Astrocyte (in vitro differentiated cells and primary cell): Measurements from ENCODE around the gene ST8SIA2. TPM values are rescaled to one million over a fixed set of nuclear protein-coding genes. Genes with fewer than 3 reads are reported as not detected.
A peak's percentile ranks its signal among the peaks of the same experiment; 100 is the strongest.

Source experiments
- DNase-seq: peaks from one replicate; pipeline ENCODE4 v3.0.0-alpha.2; 2010; ENCODE audit warnings: low read depth
- FAIRE-seq: peaks from 2 replicates; lab custom pipeline; 2011; peaks lifted over from hg19 to GRCh38; lab: Jason Lieb, UNC
- H2AFZ ChIP-seq: 2 replicates; pipeline ENCODE4 v1.6.0; 2012; ENCODE audit warnings: low read depth, low read length, inconsistent platforms
- H3K27ac ChIP-seq: 2 replicates; pipeline ENCODE4 v1.5.1; 2011; ENCODE audit warnings: low read depth, low read length, inconsistent platforms
- H3K27me3 ChIP-seq: 2 replicates; pipeline ENCODE4 v1.6.0; 2011; ENCODE audit warnings: low read length, inconsistent platforms; ENCODE audit not compliant: insufficient read depth
- H3K36me3 ChIP-seq: 2 replicates; pipeline ENCODE4 v1.5.1; 2011; ENCODE audit warnings: low read length, inconsistent platforms; ENCODE audit not compliant: insufficient read depth
- H3K4me1 ChIP-seq: 2 replicates; pipeline ENCODE4 v1.5.1; 2011; ENCODE audit warnings: low read length, inconsistent platforms; ENCODE audit not compliant: insufficient read depth
- H3K4me2 ChIP-seq: 2 replicates; pipeline ENCODE4 v1.6.0; 2012; ENCODE audit warnings: low read length, inconsistent platforms
- H3K4me3 ChIP-seq: 2 replicates; pipeline ENCODE4 v1.5.1; 2011; ENCODE audit warnings: low read depth, mild to moderate bottlenecking, low read length, inconsistent platforms; ENCODE audit not compliant: insufficient read depth
- H3K79me2 ChIP-seq: 2 replicates; pipeline ENCODE4 v1.6.0; 2012; ENCODE audit warnings: mild to moderate bottlenecking, low read length, inconsistent platforms; ENCODE audit not compliant: insufficient read depth
- H3K9ac ChIP-seq: 2 replicates; pipeline ENCODE4 v1.6.0; 2012; ENCODE audit warnings: mild to moderate bottlenecking, low read length, inconsistent platforms
- H3K9me3 ChIP-seq: 2 replicates; pipeline ENCODE4 v1.5.1; 2012; ENCODE audit warnings: low read depth, mild to moderate bottlenecking, low read length, inconsistent platforms; ENCODE audit not compliant: insufficient read depth
- H4K20me1 ChIP-seq: 2 replicates; pipeline ENCODE4 v1.6.0; 2012; ENCODE audit warnings: low read length, inconsistent platforms; ENCODE audit not compliant: insufficient read depth
- H3K27ac Mint-ChIP-seq: one replicate; pipeline ENCODE4 v1.8.0; 2021; ENCODE audit warnings: mild to moderate bottlenecking, mixed read lengths; ENCODE audit not compliant: unreplicated experiment
- H3K27me3 Mint-ChIP-seq: one replicate; pipeline ENCODE4 v1.8.0; 2021; ENCODE audit warnings: low read depth, mixed read lengths; ENCODE audit not compliant: unreplicated experiment
- H3K36me3 Mint-ChIP-seq: one replicate; pipeline ENCODE4 v1.8.0; 2021; ENCODE audit warnings: low read depth, mixed read lengths; ENCODE audit not compliant: unreplicated experiment
- H3K4me1 Mint-ChIP-seq: one replicate; pipeline ENCODE4 v1.8.0; 2021; ENCODE audit warnings: low read depth, mixed read lengths; ENCODE audit not compliant: unreplicated experiment
- H3K4me3 Mint-ChIP-seq: one replicate; pipeline ENCODE4 v1.8.0; 2021; ENCODE audit warnings: mild to moderate bottlenecking, moderate library complexity, mixed read lengths; ENCODE audit not compliant: unreplicated experiment
- H3K9me3 Mint-ChIP-seq: one replicate; pipeline ENCODE4 v1.8.0; 2021; ENCODE audit warnings: mild to moderate bottlenecking, mixed read lengths; ENCODE audit not compliant: unreplicated experiment
- CTCF ChIP-seq: IDR thresholded peaks from 2 replicates; pipeline ENCODE4 v1.5.1; 2011; ENCODE audit warnings: low read depth, mild to moderate bottlenecking, inconsistent platforms, low read length, moderate library complexity; ENCODE audit not compliant: insufficient read depth
- EZH2 ChIP-seq: IDR thresholded peaks from 2 replicates; pipeline ENCODE4 v1.6.1; 2012; ENCODE audit warnings: mild to moderate bottlenecking, low read length, inconsistent platforms; ENCODE audit not compliant: insufficient read depth
- total RNA-seq: library from RNA; stranded (reverse); gene quantifications from 2 replicates; pipeline ENCODE4 v1.2.1, GENCODE V29; 2021

The ST8SIA2 gene
- total RNA-seq, 1 donor from 2014 or later: 8.6 TPM

GRCh38 chr15:92362001-92362350, 31.7 kb upstream of the ST8SIA2 start:
- TF ChIP-seq CTCF (no peak), EZH2 (no peak)
- Mint-ChIP-seq H3K4me3 (no peak overlapping the region), H3K27me3 (peaks cover 1% of the 10 kb centered on the region), H3K4me1 (peaks cover 9% of the 10 kb centered on the region), H3K9me3 (no peaks in the 10 kb centered on the region), H3K27ac (no peak overlapping the region), H3K36me3 (no peaks in the 10 kb centered on the region)
- peaks cover 3% of the 10 kb centered on the region for H3K9me3 ChIP-seq
- H3K36me3 ChIP-seq: no peaks in the 10 kb centered on the region
- H3K27me3 ChIP-seq: no peaks in the 10 kb centered on the region
- H4K20me1 ChIP-seq: no peaks in the 10 kb centered on the region
- no peaks in the 10 kb centered on the region for H3K79me2 ChIP-seq
- H3K27ac ChIP-seq: no peak overlapping the region
- H2AFZ ChIP-seq: no peak overlapping the region
- H3K4me1 ChIP-seq: peaks cover 9% of the 10 kb centered on the region
- H3K4me3 ChIP-seq: no peak overlapping the region
- H3K4me2 ChIP-seq: no peak overlapping the region
- no peak overlapping the region for H3K9ac ChIP-seq
- FAIRE-seq: no peak
- DNase-seq: no peak

- peak; percentile 55 for DNase-seq
- FAIRE-seq: no peak
- Histone ChIP-seq H3K27ac (no peak overlapping the region), H3K36me3 (no peaks in the 10 kb centered on the region), H3K4me2 (peak overlapping the region; percentile 68), H3K27me3 (no peaks in the 10 kb centered on the region), H3K79me2 (no peaks in the 10 kb centered on the region), H2AFZ (no peak overlapping the region), H3K4me3 (no peak overlapping the region), H3K9ac (no peak overlapping the region), H4K20me1 (no peaks in the 10 kb centered on the region), H3K4me1 (peaks cover 9% of the 10 kb centered on the region), H3K9me3 (peaks cover 5% of the 10 kb centered on the region)
- Mint-ChIP-seq H3K9me3 (peaks cover 3% of the 10 kb centered on the region), H3K4me3 (no peak overlapping the region), H3K27me3 (peaks cover 5% of the 10 kb centered on the region), H3K4me1 (peaks cover 9% of the 10 kb centered on the region), H3K36me3 (no peaks in the 10 kb centered on the region), H3K27ac (no peak overlapping the region)
- TF ChIP-seq EZH2: no peak
- TF ChIP-seq CTCF: no peak
Observed at GRCh38 chr15:92365084-92365483, 28.6 kb upstream of the ST8SIA2 start.

GRCh38 chr15:92365906-92366305, 27.8 kb upstream of the ST8SIA2 start:
- Histone ChIP-seq H2AFZ (no peak overlapping the region), H3K4me3 (no peak overlapping the region), H3K4me1 (peaks cover 9% of the 10 kb centered on the region), H3K79me2 (no peaks in the 10 kb centered on the region), H3K9ac (no peak overlapping the region), H3K9me3 (peaks cover 5% of the 10 kb centered on the region), H3K4me2 (no peak overlapping the region), H3K27ac (no peak overlapping the region), H3K36me3 (no peaks in the 10 kb centered on the region), H4K20me1 (no peaks in the 10 kb centered on the region), H3K27me3 (no peaks in the 10 kb centered on the region)
- Mint-ChIP-seq H3K4me3 (no peak overlapping the region), H3K9me3 (peaks cover 3% of the 10 kb centered on the region), H3K27me3 (peaks cover 9% of the 10 kb centered on the region), H3K36me3 (no peaks in the 10 kb centered on the region), H3K4me1 (peaks cover 9% of the 10 kb centered on the region), H3K27ac (no peak overlapping the region)
- TF ChIP-seq CTCF (no peak), EZH2 (no peak)
- DNase-seq (peak; percentile 8), FAIRE-seq (no peak)
